ENCODE measurements around the gene MYCN. TPM values are rescaled to one million over a fixed set of nuclear protein-coding genes. Genes with fewer than 3 reads are reported as not detected.

MYCN gene
- polyA plus RNA-seq, 3 donors: not detected

GRCh38 chr2:15899751-15900493, 40.4 kb upstream of the MYCN start:
- no peak overlapping the region for H3K4me2 ChIP-seq (replicated peaks; ENCODE audit: extremely low read depth, low read length, poor library complexity, severe bottlenecking)
- H3K79me2 ChIP-seq (ENCODE audit: insufficient read depth, low read length): no peaks in the 10 kb centered on the region
- peaks cover 11 to 16% of the 10 kb centered on the region in 2 donors for H3K9me3 ChIP-seq (replicated peaks in 1 of 2; ENCODE audit: control insufficient read depth in 1 of 2, insufficient read depth in 1 of 2, low read length in 2 of 2)
- intact Hi-C loops (cut with micrococcal nuclease): no loop called here
- H3K36me3 ChIP-seq (replicated peaks in 1 of 2; ENCODE audit: control insufficient read depth in 1 of 2, insufficient read depth in 2 of 2, low read length in 2 of 2): no peaks in the 10 kb centered on the region
- H3K27me3 ChIP-seq (ENCODE audit: control insufficient read depth in 2 of 2, insufficient read depth in 2 of 2, low read length in 2 of 2): no peaks in the 10 kb centered on the region
- H3K27me3 Mint-ChIP-seq (ENCODE audit: low read depth in 3 of 3): peaks cover 0 to 6% (median 0%) of the 10 kb centered on the region in 3 donors
- H3K4me1 ChIP-seq (ENCODE audit: control insufficient read depth in 1 of 2, insufficient read depth in 2 of 2, low read length in 2 of 2): no peaks in the 10 kb centered on the region
- H3K4me3 ChIP-seq (replicated peaks in 1 of 3; ENCODE audit: low read depth in 2 of 3, low read length in 3 of 3): no peak overlapping the region
- no peak overlapping the region for H3K9ac ChIP-seq (ENCODE audit: insufficient read depth, low read length, poor library complexity, severe bottlenecking)
- no peaks in the 10 kb centered on the region for H3K4me1 Mint-ChIP-seq
- no peak for TF ChIP-seq CTCF (IDR thresholded peaks at IDR 0.05)
- no peak for DNase-seq
- H3K9me3 Mint-ChIP-seq: peaks cover 10 to 34% (median 18%) of the 10 kb centered on the region in 7 donors
- 100% methylated on average over 2 of the region's 6 CpGs for WGBS (ENCODE audit: insufficient coverage)
- no peak overlapping the region for H3K27ac Mint-ChIP-seq
- no peak overlapping the region for H3K4me3 Mint-ChIP-seq
- no peaks in the 10 kb centered on the region for H4K20me1 ChIP-seq (ENCODE audit: insufficient read depth, low read length)
- no peaks in the 10 kb centered on the region for H3K36me3 Mint-ChIP-seq
- no peak overlapping the region for H2AFZ ChIP-seq (ENCODE audit: insufficient read depth, low read depth, low read length, poor library complexity, severe bottlenecking)
- H3K27ac ChIP-seq (ENCODE audit: low read depth in 1 of 2, low read length in 2 of 2): no peak overlapping the region

GRCh38 chr2:15901095-15901807, 39.1 kb upstream of the MYCN start:
- 90% methylated on average over 2 of the region's 5 CpGs for WGBS (ENCODE audit: insufficient coverage)
- intact Hi-C loops (cut with micrococcal nuclease): no loop called here

More at GRCh38 chr2:15901095-15901807, 39.1 kb upstream of the MYCN start:
- H3K36me3 ChIP-seq (replicated peaks in 1 of 2; ENCODE audit: control insufficient read depth in 1 of 2, insufficient read depth in 2 of 2, low read length in 2 of 2): no peaks in the 10 kb centered on the region
- no peaks in the 10 kb centered on the region for H3K79me2 ChIP-seq (ENCODE audit: insufficient read depth, low read length)
- no peak overlapping the region for H3K27ac ChIP-seq (ENCODE audit: low read depth in 1 of 2, low read length in 2 of 2)
- no peak for DNase-seq
- Mint-ChIP-seq H3K4me1 (no peaks in the 10 kb centered on the region), H3K9me3 (peaks cover 10 to 35% (median 18%) of the 10 kb centered on the region in 7 donors), H3K27ac (no peak overlapping the region), H3K4me3 (no peak overlapping the region), H3K27me3 (ENCODE audit: low read depth in 3 of 3) (peaks cover 0 to 6% (median 0%) of the 10 kb centered on the region in 3 donors), H3K36me3 (no peaks in the 10 kb centered on the region)
- no peaks in the 10 kb centered on the region for H4K20me1 ChIP-seq (ENCODE audit: insufficient read depth, low read length)
- H3K4me1 ChIP-seq (ENCODE audit: control insufficient read depth in 1 of 2, insufficient read depth in 2 of 2, low read length in 2 of 2): no peaks in the 10 kb centered on the region
- no peaks in the 10 kb centered on the region for H3K27me3 ChIP-seq (ENCODE audit: control insufficient read depth in 2 of 2, insufficient read depth in 2 of 2, low read length in 2 of 2)
- H3K9ac ChIP-seq (ENCODE audit: insufficient read depth, low read length, poor library complexity, severe bottlenecking): no peak overlapping the region
- H3K9me3 ChIP-seq (replicated peaks in 1 of 2; ENCODE audit: control insufficient read depth in 1 of 2, insufficient read depth in 1 of 2, low read length in 2 of 2): peaks cover 11 to 16% of the 10 kb centered on the region in 2 donors
- no peak overlapping the region for H3K4me3 ChIP-seq (replicated peaks in 1 of 3; ENCODE audit: low read depth in 2 of 3, low read length in 3 of 3)
- H2AFZ ChIP-seq (ENCODE audit: insufficient read depth, low read depth, low read length, poor library complexity, severe bottlenecking): no peak overlapping the region
- H3K4me2 ChIP-seq (replicated peaks; ENCODE audit: extremely low read depth, low read length, poor library complexity, severe bottlenecking): no peak overlapping the region
- TF ChIP-seq CTCF (IDR thresholded peaks at IDR 0.05): no peak

Data from CD14-positive monocyte (primary cell).